G401.6 (cell line): Measurements from ENCODE around the gene CDC123.
"Not testable (repeated sequence)": the region's sequence is repeated elsewhere in the genome, so short reads cannot be mapped to it uniquely, and the experiment has no call there.

ENCODE experiments used
- FAIRE-seq: peaks from 2 replicates; lab custom pipeline; 2012; peaks lifted over from hg19 to GRCh38; lab: Jason Lieb, UNC

The CDC123 gene

GRCh38 chr10:12195603-12196506 lies at the start of gene CDC123, which contains the start of gene NUDT5:
TSS of gene CDC123 (plus strand) at chr10:12196188. CDS start at chr10:12196246, 58 bp downstream.
TSS of gene NUDT5 (minus strand) at chr10:12195891. CDS start at chr10:12186291, 9,600 bp downstream.
- FAIRE-seq: peak; percentile 8

- no peak for FAIRE-seq
Measured at GRCh38 chr10:12150163-12150562, 45.8 kb upstream of the CDC123 start.

DNA sequence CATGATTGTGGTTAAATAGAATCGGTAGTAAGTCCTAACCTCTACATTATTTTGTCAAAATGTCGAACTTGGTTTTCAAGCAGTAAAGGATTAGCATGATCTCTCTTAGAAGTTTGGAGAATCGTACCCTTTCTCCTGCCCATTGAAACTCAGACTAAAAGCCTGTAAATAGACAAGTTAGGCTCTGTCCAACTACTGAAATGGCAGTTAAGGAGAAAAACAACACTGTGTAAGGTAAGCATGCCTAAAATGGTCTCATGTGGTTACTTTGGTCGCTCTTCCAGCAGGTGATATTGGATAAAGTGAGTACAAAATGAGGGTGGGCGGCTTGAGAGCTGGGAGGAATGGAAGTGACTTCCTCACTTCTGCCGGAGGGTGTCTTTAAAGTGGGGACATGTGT lies 41.5 kb upstream of the CDC123 start:
- FAIRE-seq: no peak

- no peak for FAIRE-seq
Measured at GRCh38 chr10:12156367-12157123, 39.4 kb upstream of the CDC123 start.

- FAIRE-seq: no peak
Measured at GRCh38 chr10:12158111-12158510, 37.9 kb upstream of the CDC123 start.

GRCh38 chr10:12160664-12161063 lies 35.3 kb upstream of the CDC123 start:
- FAIRE-seq: no peak

- no peak for FAIRE-seq
Measured at GRCh38 chr10:12162927-12163326, 33.1 kb upstream of the CDC123 start.

GRCh38 chr10:12164085-12164484 lies 31.9 kb upstream of the CDC123 start:
- FAIRE-seq: no peak

- no peak for FAIRE-seq
Measured at GRCh38 chr10:12165036-12165435, 31.0 kb upstream of the CDC123 start.

GRCh38 chr10:12165999-12166775 lies 29.8 kb upstream of the CDC123 start:
- FAIRE-seq: no peak

DNA sequence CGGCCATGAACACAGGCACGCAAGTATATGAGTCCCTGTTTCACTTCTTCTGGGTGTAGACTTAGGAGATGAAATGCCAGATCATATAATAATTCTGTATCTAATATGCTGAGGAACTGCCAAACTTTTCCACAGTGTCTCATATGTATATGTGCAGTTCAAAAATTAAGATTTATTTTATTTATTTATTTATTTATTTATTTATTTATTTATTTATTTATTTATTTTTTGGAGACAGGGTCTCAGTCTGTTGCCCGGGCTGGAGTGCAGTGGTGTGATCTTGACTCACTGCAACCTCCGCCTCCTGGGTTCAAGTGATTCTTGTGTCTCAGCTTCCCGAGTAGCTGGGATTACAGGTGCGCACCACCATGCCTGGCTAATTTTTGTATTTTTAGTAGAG lies 24.5 kb upstream of the CDC123 start:
- not testable (repeated sequence) for FAIRE-seq

- FAIRE-seq: no peak
Measured at GRCh38 chr10:12177642-12178041, 18.3 kb upstream of the CDC123 start.

GRCh38 chr10:12179606-12180170 lies 16.3 kb upstream of the CDC123 start:
- no peak for FAIRE-seq

- no peak for FAIRE-seq
Measured at GRCh38 chr10:12180221-12180974, 15.6 kb upstream of the CDC123 start.

DNA sequence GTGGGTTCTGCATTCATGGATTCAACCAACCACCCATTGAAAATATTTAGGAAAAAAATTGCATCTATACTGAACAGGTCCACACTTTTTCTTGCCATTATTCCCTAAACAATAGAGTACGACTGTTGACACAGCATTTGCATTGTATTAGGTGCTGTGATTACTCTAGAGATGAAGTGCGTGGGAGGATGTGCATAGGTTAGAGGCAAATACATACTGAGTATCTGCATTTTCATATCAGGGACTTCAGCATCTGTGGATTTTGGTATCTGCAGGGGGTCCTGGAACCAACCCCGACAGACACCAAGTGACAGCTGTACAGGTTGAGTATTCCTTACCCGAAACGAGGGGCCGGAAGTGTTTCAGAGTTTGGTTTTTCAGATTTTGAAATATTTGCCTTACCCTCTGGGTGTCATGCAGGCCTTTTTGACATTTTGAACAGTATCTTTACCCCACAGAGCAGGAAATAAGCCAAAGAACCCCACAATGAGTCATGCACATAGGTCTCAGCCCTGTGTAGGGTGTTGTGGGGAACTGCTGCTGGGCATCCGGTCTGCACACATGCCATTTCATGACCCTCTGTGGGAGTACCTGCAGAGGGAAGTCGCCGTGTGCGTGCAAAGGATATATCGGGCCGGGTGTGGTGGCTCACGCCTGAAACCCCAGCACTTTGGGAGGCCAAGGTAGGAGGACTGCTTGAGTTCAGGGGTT lies 14.8 kb upstream of the CDC123 start:
- FAIRE-seq: no peak

GRCh38 chr10:12184165-12184564 lies 11.8 kb upstream of the CDC123 start:
- FAIRE-seq: no peak

DNA sequence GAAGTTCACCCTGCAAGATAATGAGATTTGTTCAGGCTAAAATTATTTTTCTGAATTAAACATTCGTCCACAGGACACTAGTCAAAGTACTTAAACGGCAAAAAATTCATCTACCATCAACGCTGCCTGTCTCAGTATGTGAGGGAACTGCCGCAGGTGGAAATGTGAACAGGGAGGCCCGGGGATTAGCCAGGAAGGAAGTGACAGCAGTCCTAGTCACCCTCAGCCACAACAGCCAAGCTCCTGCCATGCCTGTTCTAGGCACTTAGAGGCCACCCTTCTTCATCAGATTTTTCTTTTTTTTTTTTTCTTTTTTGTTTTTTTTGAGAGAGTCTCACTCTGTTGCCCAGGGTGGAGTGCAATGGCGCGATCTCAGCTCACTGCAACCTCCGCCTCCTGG lies 9.7 kb upstream of the CDC123 start:
- FAIRE-seq: no peak

DNA sequence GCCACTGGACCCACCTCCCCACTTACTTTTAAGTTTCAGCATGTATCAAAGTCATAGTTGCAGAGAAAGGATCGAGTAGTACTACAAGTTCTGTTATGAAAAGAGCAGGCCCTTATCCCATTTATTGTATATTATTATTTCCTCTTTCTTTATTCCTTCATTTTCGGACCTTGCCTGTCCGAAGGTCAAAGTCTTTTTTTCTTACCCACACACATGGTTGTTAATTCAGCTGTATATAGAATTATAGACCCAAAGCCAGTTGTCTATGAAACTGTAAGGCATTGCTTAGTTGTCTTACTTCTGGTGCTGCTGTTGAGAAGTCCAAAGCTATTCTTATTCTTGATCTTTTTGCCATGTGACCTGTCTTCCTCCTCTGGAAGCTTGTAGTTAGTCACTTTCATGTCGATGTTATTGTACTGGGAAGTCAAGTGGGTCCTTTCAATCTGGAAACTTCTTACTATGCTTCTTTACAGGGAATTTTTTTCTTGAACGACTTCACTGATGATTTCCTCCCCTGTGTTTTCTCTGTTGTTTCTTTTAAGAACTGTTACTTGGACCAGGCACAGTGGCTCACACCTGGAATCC lies 8.6 kb upstream of the CDC123 start:
- no peak for FAIRE-seq

GRCh38 chr10:12188656-12189055 lies 7.3 kb upstream of the CDC123 start:
- no peak for FAIRE-seq

GRCh38 chr10:12189426-12189825 lies 6.6 kb upstream of the CDC123 start:
- no peak for FAIRE-seq
